ENCODE measurements around the gene SMC6.

GRCh38 chr2:17733599-17733998 is 20.0 kb downstream of the SMC6 start:
- TF ChIP-seq JUND (IDR thresholded peaks at IDR 0.05; ENCODE audit: low read depth, low read length) (no peak), CTCF (IDR thresholded peaks at IDR 0.05 in 2 of 3, conservative IDR thresholded peaks at IDR 0.05 in 1 of 3; ENCODE audit: control insufficient read depth in 2 of 3, extremely low read depth in 1 of 3, insufficient read depth in 1 of 3, low read depth in 3 of 3, low read length in 3 of 3) (no peak), REST (IDR thresholded peaks at IDR 0.05; ENCODE audit: low read depth, low read length) (no peak), TCF12 (IDR thresholded peaks at IDR 0.05; ENCODE audit: low read depth, low read length) (no peak), POLR2A (IDR thresholded peaks at IDR 0.05; ENCODE audit: low read depth, low read length) (no peak), MYC (IDR thresholded peaks at IDR 0.05; ENCODE audit: insufficient read depth, insufficient read length, insufficient replicate concordance, low read length, severe bottlenecking) (no peak), EP300 (IDR thresholded peaks at IDR 0.05; ENCODE audit: borderline replicate concordance in 1 of 2, control insufficient read depth in 1 of 2, low read depth in 2 of 2, low read length in 2 of 2) (no peak), BCL3 (IDR thresholded peaks at IDR 0.05; ENCODE audit: borderline replicate concordance, insufficient read depth, low read depth, low read length, poor library complexity, severe bottlenecking) (no peak), EZH2 (IDR thresholded peaks at IDR 0.05; ENCODE audit: borderline replicate concordance, control insufficient read depth, low read depth, low read length) (no peak), MXI1 (IDR thresholded peaks at IDR 0.05; ENCODE audit: low read depth, low read length) (no peak), TCF7 (IDR thresholded peaks at IDR 0.05; ENCODE audit: borderline replicate concordance) (no peak)
